SU-DHL-6 (cell line): ENCODE results near the gene CHTF8.

Source experiments
- CTCF ChIP-seq: fragments of 200-600 bp; sonication (generic); IDR thresholded peaks from one replicate; pipeline ENCODE4 v1.5.1; 2017; ENCODE audit warnings: antibody characterized with exemption, mild to moderate bottlenecking, low read length, moderate library complexity; ENCODE audit not compliant: insufficient read depth, poor library complexity, severe bottlenecking
- EZH2phosphoT487 ChIP-seq: fragments of 200-600 bp; sonication (generic), shearing (Covaris generic); conservative IDR thresholded peaks from 2 replicates; pipeline ENCODE4 v1.6.1; 2018; ENCODE audit warnings: mild to moderate bottlenecking, antibody characterized with exemption, low read length, moderate library complexity, mixed read lengths

GRCh38 chr16:69131839-69132423, 457 bp downstream of the CHTF8 start:
- TF ChIP-seq CTCF (no peak), EZH2phosphoT487 (no peak)
